Left cardiac atrium (tissue), 4 donors: ENCODE data around the gene ZGPAT. TPM values are rescaled to one million over a fixed set of nuclear protein-coding genes. Genes with fewer than 3 reads are reported as not detected.

Source experiments
- ATAC-seq, 2 donors: fragments of 200-7000 bp; cut with Tn5 transposase; one replicate each; pipeline ENCODE4 v1.9.1; 2020; ENCODE audit warnings: mild to moderate bottlenecking in 2 of 2, moderate library complexity in 2 of 2
- DNase-seq: peaks from one replicate; pipeline ENCODE4 v3.0.0-alpha.2; 2020
- intact Hi-C, 2 donors: fragments of 100-400 bp; cut with DNase I; formaldehyde crosslinking; loops; one replicate each; pipeline versions ENCODE4 v1.14.1 to v1.15.1; 2022 to 2023
- total RNA-seq, 2 donors: library from RNA; stranded (reverse); fragmentation: NEBNext Ultra II Directional; extraction: Animal tissue kit (Norgen Biotek cat#: 25700); gene quantifications; one replicate each; pipeline ENCODE4 v1.2.1, GENCODE V29; 2021
- donor health status: DM: no; HTN: yes; CAD: no.
- donor health status: DM: no; HTN: yes; CAD: no; lungs with severe emphysema.
- donor health status: DM: yes; HTN: yes; CAD: no.
- donor health status: Dilated cardiomyopathy.

ZGPAT gene
- total RNA-seq, 2 donors from 2014 or later = 16.4 to 18.6 TPM

DNA sequence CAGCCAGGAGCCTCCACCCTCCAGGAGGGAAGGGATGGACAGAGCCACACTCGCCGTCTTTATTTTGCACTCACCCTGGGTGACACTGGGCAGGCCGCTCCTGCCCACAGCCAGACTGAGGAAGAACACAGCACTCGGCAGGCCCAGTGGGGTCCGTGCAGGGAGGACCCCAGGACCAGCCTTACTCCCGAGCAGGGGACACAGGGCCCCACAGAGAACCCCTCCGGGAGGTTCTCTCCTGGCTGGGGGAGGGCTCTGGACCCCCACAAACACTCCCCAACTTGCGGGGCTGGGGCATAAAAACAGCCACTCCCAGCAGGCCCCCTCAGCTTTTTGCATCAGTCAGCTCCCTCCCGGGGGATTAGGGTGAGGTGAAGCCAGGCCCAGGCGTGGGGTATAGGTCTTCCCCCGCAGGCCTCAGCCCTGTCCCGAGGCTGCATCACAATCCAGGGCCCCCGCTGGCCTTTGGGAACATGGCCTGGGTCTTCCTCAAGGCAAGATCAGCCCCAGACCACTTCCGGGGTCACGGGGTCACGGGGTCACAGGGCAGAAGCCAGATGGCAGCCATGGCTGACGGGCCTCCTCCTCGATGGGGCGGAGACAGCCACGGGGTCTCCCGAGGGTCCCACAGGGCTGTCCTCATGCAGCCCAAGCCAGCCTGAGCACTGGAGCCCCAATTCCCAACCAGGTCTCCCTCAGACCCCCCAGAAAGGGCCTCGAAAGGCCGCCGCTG lies 8.2 kb upstream of the ZGPAT start:
- peak; percentile 31 for DNase-seq
- ATAC-seq = no peak
- intact Hi-C loops = no loop called here

DNA sequence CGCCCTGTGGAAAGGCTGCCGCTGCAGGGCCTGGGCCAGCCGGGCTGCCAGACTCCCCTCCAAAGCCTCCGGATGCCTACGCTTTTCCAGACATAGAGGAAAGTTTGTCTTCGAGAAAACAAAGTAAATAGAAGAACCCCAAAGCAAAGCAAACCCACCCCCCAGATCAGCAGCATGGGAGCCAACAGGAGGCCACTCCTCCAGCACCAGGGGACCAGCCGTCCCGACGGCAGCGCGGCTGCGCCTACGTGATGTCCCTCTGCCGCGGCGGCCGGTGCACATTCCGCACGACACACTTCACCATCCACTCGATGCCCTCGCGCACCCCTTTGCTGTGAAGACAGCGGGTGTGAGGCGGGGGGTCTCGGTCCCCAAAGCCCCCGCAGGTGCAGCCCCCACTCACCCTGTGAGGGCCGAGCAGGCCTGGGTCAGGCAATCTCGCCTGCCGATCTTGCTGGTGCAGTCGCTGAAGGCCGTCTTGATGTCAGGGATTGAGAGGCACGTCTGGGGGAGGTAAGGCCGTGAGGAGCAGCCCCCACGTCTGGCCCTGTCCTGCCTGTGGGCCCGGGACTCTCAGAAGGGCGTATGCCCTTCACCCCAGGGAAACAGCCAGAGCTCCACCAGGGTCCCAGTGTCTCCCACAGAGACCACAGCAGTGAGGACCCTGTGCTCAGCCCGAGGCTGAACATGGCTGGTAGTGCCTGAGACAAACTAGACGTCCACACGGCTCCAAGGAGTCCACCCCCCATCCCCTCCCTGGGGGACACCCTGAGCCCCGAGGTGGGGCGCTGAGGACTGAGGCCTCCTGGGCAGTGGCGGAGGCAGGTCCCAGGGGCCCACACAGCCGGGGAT lies 7.4 kb upstream of the ZGPAT start:
- ATAC-seq = no peak
- intact Hi-C loops = no loop called here
- DNase-seq = peak; percentile 21

DNA sequence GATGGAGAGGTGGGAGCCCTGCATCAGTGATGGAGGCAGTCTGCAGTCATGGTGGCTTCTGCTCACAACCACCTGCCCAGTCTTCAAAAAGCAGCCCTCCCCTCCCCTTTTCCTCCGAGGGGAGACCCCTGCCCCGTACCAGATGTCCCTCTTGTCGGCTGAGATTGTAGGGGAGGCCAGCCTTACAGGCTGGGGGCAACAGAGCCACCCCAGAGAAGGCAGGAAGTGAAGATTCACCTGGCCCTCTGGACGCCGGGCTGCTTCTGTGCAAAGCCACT lies 6.8 kb upstream of the ZGPAT start:
- no peak for DNase-seq
- no peak for ATAC-seq
- intact Hi-C loops = no loop called here

DNA sequence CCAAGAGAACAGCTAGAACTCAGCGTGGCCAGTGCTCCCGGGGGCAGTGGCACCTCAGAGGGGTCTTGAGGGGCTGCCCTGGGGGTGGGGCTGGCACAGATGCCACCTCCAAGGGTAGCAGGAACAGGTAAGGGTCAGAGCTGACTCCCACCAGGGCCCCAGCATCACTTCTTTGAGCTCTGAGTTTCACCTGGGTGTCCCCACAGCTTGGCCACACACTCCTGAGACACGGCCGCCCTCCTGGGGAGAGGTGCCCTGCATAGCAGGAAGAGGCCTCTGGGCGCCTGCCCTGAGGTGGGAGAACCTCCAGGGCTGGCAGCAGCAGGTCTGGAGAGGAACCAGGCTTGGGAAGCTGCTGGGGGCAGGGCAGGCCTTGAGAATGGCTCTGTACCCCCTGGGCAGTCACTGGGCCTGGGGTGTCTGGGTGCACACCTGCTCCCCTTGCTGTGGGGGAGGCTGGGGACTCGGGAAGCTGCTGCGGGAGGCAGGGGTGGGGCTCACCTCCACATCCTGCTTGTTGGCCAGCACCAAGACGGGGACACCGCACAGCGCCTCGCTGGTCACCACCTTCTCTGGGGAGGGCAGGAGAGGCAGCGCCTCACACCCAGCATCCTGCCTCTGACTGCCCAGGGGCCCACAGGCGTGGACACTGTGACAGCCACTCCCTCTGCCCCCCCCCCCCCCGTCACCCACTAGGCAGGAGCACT lies 6.4 kb upstream of the ZGPAT start:
- peak; percentile 20 for DNase-seq
- no peak for ATAC-seq
- intact Hi-C loops = no loop called here

DNA sequence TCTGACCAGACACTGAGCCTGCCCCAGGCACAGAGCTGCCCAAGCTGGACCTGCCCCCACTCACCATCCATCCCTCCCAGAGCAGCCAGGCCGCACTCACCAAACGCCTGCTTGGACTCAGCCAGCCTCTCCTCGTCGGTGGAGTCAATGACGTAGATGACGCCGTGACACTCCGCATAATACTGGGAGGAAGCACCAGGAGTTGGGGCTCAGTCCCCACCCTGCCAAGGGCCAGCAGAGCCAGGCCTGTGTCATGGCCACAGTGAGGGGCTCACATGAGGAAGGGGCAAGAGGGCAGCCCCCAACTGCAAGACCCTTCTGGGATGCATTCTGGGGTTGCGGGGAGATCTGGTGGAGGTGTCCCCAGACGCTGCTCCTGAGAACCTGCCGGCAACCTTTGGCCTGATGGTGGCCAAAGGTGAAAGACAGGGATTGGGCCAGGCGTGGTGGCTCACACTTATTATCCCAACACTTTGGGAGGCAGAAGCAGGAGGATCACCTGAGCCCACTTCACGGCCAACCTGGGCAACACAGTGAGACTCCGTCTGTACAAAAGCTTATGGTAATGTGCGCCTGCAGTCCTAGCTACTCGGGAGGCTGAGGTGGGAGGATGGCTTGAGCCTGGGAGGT lies 5.7 kb upstream of the ZGPAT start:
- intact Hi-C loops = no loop called here
- peak; percentile 22 for DNase-seq
- ATAC-seq = no peak

DNA sequence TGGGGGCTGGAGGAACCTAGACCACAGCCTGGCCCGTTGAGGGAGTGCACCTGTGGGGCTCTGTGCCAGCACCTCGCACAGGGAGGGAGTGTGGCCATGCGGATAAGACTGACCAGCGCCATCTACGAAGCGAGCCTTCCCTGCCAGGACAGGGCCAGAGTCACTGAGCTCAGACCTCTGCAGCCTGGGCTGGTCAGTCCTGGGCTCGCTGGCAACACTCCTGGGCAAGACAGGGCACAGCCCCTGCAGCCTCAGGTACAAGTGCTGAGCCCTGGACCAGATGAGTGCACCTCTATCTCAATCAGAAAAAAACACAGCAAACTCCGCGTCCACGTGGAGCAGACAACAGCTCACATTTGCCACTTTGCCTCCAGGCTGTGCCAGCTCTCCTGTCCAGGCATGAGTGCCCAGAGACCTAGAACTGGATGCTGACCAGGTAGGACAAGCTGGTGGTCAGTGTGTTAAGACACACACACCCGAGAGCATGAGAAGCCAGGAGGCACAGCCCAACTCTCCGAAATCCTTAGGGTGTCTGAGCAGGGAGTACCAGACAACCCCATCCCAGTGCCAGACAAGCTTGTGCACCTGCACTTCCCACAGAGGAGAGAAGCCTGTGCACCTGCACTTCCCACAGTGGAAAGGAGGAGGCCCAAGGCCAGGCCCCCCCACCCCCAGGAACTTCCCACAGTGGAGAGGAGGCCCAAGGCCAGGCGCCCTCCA lies 4.9 kb upstream of the ZGPAT start:
- intact Hi-C loops = no loop called here
- ATAC-seq (no peak), DNase-seq (no peak)

DNA sequence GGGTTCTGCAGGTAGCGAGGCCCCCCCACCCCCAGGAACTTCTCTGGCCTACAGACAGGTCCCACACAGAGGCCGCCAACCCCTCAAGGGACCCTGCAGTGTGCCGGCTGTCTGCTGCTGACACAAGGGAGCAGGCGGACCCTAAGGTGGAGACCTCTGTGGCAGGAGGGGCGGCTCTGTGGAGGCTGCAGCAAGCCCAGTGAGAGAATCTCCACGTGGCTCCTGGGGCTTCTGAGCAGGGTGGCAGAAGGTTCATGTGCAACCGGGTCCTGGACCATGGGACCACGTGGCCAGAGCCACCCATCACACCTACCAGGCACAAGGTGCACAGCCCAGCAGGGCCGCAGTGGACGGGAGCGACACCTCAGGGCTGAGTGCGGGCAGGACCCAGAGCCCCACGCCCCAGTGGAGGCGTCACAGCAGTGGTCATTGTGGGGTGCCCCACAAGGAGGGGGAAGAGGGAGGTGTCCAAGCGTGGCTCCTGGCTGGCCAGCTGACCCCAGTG lies 4.3 kb upstream of the ZGPAT start:
- DNase-seq (no peak), ATAC-seq (no peak)
- intact Hi-C loops = no loop called here

DNA sequence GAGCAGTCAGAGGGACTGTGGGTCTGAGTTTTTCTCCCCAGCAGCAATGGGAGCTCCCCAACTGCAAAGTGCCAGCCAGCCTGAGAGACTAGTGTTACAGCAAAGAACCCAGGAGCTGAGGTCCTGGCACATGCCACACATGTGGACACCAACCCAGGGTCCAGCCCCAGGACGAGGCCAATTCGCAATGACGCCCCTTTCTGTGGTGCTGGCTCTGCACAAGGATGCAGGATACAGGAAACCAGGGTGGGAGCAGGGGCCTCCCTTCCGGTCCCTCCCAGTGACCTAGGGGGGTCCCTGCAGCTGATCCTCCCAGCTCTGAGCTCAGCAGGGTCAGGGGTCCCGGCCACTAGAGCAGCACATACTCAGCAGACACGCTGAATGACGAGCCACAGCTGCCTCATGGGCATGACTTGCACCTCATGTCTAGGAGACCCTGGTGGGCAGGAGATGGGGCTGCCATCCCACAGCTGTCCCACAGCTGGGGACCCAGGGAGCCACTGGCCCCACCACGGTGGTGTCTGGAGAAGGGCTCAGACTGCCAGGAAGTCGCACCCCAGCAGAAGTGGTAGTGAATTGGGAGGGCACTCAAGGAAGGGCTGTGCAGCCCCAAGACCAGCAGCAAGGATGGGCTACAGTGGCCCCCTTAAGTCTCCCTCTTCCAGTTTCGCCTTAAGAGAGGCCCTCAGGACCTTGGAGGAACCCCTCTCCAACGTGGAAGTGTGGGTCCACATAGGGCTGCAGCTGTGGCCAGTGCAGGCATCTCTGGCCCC lies 3.7 kb upstream of the ZGPAT start:
- ATAC-seq (no peak), DNase-seq (no peak)
- intact Hi-C loops = no loop called here

DNA sequence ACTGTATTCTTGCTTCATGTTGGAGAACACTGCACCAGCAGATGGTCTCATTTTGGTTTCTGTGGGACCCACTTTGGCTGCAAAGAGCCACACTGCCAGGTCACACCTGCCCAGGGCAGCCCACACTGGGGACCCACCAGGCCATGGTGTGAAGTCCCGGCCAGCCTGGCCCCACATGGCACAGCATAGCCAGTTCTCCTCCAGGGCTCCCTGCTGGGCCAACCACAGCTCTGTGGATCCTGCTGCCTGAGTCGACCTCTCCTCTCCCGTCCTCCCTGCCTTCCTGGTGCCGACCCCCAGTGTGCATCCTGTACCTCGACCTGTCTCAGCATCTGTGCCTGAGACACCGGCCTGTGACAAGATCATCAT lies 3.1 kb upstream of the ZGPAT start:
- intact Hi-C loops = no loop called here
- DNase-seq = no peak
- no peak for ATAC-seq

DNA sequence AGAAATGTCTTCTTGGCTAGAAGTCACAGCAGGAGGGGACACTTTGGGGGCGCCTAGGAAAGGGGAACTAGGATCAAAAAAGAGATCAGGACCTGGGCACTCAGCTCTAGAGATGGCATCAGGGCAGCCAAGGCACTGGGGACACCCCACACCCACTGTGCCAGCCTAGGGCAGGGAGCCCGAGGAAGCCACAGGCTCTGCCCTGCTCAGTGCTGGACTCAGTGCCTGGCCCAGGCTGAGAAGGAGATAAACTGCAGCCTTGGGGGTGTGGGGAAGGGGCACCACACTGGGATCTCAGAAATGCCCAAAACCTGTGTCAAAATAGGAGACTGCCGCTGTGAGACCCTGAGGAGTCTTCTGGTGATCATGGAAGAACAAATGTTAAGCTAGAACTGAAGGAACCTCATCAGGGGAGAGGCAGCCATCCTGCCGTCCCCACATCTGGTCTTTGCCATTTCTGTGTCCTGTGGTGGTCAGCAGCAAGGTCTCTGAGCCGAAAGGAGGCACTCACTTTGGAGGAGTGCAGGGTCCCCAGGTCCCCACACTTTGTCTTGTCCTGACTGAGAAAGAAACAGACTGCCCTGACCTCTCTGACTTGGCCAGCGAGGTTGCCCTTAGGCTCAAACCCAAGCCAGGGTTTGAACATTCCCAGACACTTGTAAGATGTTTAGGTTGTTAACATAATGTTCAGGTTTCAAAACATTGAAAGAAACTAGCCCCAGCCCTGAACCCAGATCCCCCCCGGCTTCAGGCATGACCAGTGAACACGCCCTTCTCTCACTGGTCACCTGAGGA lies 2.4 kb upstream of the ZGPAT start:
- intact Hi-C loops = no loop called here
- DNase-seq (no peak), ATAC-seq (no peak)

DNA sequence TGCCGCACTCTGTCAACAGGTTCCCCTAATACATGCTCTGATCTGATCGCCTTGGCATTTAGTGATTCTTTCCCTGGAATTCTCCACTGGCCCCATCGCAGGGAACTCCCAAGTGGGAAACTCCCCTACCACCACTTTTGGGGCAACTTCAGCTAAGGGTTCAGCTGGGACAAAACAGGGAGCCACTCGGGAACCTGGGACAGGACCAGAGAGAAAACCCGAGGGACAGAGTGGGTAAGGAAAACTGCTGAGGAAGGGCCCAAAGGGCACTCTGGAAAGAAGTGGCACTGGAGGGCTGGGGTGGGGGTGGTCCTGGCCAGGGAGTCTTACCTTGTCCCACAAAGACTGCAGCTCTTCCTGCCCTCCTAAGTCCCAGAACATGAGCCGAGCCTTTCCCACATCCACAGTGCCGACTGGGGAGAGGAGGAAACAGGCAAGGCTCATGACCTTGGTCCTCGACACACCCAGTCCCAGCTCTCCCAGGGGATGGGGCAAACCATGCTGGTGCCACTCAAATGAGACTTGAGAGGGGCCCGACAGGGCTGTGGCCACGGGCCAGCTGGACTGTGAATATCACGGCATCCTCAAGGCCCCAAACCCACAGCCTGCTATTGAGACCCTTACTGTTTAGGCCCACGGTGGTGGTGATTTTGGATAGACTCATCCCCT lies 1.7 kb upstream of the ZGPAT start:
- intact Hi-C loops = no loop called here
- no peak for ATAC-seq
- no peak for DNase-seq

DNA sequence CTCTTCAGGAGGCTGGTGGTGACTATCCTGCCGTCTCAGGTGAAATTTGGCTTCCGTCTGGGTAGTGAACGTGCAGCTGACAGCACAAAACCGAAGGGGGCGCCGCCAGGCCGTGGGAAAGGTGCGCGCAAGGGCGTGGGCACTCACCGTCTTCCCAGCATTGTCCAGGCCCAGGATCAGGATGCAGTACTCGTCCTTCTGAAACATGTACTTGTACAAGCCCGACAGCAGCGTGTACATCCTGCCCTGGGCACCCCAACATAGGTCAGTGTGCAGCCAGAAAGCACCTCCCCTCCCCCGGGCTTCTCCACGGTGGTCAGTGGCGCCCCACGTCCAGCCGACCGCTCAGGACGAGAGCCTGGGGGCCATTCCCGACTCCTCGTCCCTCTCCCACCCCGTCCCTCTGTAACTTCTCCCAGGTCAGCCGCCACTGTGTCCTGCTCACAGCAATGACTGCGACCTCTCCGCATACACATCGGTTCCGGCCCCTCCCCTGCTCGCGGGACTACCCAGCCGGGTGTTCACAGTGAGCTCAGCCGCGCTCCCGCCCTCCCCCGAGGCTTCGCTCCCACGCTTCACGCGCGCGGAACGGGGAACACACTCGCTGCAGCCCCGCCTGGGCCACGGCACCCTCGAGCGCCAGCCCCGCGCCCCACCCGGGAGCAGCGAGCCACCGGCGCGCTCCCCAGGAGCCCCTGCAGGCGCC lies 834 bp upstream of the ZGPAT start:
- peak; percentile 39 to 54 for ATAC-seq
- DNase-seq = peak; percentile 67
- intact Hi-C loops = loop anchor here in 1 of 2 donors (1.0 kb wide), 1 partner anchor 49 kb away; the partner anchor contains the start of gene RTEL1

DNA sequence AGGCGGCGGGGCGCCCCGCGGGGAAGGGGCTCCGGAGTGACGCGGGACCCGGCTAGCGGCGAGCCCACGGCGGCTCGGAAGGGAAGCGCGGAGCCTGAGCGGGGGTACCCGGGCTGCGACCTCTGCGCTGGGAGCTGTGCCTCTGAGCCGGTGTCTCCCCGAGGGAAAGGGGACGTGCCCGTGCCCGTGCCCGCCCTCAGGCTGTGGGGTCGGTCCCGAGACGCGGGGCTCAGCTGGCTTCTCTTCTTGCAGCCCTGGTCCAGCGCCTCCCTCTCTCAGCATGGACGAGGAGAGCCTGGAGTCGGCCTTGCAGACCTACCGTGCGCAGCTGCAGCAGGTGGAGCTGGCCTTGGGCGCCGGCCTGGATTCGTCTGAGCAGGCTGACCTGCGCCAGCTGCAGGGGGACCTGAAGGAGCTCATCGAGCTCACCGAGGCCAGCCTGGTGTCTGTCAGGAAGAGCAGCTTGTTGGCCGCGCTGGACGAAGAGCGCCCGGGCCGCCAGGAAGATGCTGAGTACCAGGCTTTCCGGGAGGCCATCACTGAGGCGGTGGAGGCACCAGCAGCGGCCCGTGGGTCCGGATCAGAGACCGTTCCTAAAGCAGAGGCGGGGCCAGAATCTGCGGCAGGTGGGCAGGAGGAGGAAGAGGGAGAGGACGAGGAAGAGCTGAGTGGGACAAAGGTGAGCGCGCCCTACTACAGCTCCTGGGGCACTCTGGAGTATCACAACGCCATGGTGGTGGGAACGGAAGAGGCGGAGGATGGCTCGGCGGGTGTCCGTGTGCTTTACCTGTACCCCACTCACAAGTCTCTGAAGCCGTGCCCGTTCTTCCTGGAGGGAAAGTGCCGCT lies 686 bp downstream of the ZGPAT start:
- no peak for DNase-seq
- peak in 1 of 2 donors; percentile 3 for ATAC-seq
- intact Hi-C loops = no loop called here

DNA sequence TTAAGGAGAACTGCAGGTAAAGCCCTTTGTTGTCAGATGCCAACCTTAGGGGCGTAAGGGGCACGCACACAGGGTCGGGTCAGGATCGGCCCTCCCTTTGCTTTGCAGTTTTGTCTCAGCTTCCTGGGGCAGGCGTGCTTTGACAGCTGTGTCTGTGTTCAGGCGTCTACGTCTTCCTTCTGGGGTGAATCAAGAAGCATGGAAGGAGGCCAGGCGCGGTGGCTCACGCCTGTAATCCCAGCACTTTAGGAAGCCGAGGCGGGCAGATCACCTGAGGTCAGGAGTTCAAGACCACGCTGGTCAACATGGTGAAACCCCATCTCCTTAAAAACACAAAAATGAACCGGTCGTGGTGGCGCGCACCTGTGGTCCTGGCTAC lies 1.3 kb downstream of the ZGPAT start:
- intact Hi-C loops = no loop called here
- DNase-seq (no peak), ATAC-seq (no peak)

DNA sequence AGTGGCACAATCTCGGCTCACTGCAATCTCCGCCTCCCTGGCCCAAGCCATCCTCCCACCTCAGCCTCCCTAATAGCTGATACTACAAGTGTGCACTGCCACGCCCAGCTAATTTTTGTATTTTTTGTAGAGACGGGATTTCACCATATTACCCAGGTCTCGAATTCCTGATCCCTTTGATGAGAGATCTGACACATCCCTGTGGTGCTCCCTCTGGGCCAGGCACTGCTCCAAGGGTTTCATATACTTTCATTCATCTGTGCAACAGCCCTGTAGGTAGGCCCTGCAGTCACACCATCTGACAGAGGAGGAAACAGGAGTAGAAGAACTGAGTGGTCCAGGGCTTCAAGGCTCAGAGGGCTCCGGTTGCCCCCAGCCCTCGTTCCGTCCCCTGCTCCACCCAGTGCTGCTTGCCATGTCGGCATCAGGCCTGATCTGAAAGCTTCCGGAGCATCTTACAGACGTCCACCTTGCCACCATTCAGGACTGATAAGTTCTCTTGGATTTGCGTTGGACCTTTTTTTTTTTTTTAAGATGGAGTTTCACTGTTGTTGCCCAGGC lies 3.3 kb downstream of the ZGPAT start:
- ATAC-seq (no peak), DNase-seq (no peak)
- intact Hi-C loops = no loop called here
